ENCODE data around the gene CRACDL. TPM values are rescaled to one million over a fixed set of nuclear protein-coding genes. Genes with fewer than 3 reads are reported as not detected.

The CRACDL gene
- total and polyA plus RNA-seq, 4 experiments from 2014 or later = 0.25 to 1.3 (median 1.2) TPM

GRCh38 chr2:98806236-98806697, 129.8 kb downstream of the CRACDL start:
- Histone ChIP-seq H3K9me3 (ENCODE audit: control insufficient read depth in 1 of 2, low read length in 2 of 2) (no peaks in the 10 kb centered on the region), H3K27ac (ENCODE audit: low read depth, low read length) (no peak overlapping the region), H3K4me1 (ENCODE audit: insufficient read depth, low read length) (peaks cover 11% of the 10 kb centered on the region), H3K4me3 (ENCODE audit: low read length in 2 of 2) (no peak overlapping the region), H3K36me3 (ENCODE audit: insufficient read depth, low read length) (no peaks in the 10 kb centered on the region), H3K27me3 (ENCODE audit: insufficient read depth, low read length) (no peaks in the 10 kb centered on the region)
- POLR2A ChIA-PET (ENCODE audit: partially characterized antibody) = interaction anchor here (0.8 to 1.8 kb wide), 6 partner anchors 13 to 77 kb away, joined by 3 to 6 read pairs (median 4); no protein-coding TSS in a partner anchor
- Mint-ChIP-seq H3K9me3 (no peaks in the 10 kb centered on the region), H3K4me1 (peaks cover 8 to 14% (median 12%) of the 10 kb centered on the region in 4 donors), H3K27me3 (no peaks in the 10 kb centered on the region), H3K4me3 (no peak overlapping the region), H3K36me3 (no peaks in the 10 kb centered on the region), H3K27ac (no peak overlapping the region)
- no peak for DNase-seq
- intact Hi-C loops (cut with micrococcal nuclease) = loop anchor here (5.0 kb wide), 1 partner anchor 34 kb away; no protein-coding TSS in a partner anchor
- CTCF ChIA-PET (ENCODE audit: partially characterized antibody) = interaction anchor here (1.3 to 1.7 kb wide), 2 partner anchors 11 to 34 kb away, joined by 4 to 5 read pairs; no protein-coding TSS in a partner anchor

- Histone ChIP-seq H3K4me3 (ENCODE audit: low read length in 2 of 2) (no peak overlapping the region), H3K36me3 (ENCODE audit: insufficient read depth, low read length) (no peaks in the 10 kb centered on the region), H3K4me1 (ENCODE audit: insufficient read depth, low read length) (peaks cover 11% of the 10 kb centered on the region), H3K27ac (ENCODE audit: low read depth, low read length) (no peak overlapping the region), H3K9me3 (ENCODE audit: control insufficient read depth in 1 of 2, low read length in 2 of 2) (no peaks in the 10 kb centered on the region), H3K27me3 (ENCODE audit: insufficient read depth, low read length) (no peaks in the 10 kb centered on the region)
- Mint-ChIP-seq H3K27me3 (no peaks in the 10 kb centered on the region), H3K9me3 (no peaks in the 10 kb centered on the region), H3K27ac (peak overlapping the region in 1 of 7 donors; percentile 23), H3K4me1 (peaks cover 8 to 15% (median 13%) of the 10 kb centered on the region in 4 donors), H3K36me3 (no peaks in the 10 kb centered on the region), H3K4me3 (peak overlapping the region in 1 of 8 donors; percentile 59)
- ChIA-PET CTCF (ENCODE audit: partially characterized antibody) (no interaction called here), POLR2A (ENCODE audit: partially characterized antibody) (no interaction called here)
- intact Hi-C loops (cut with micrococcal nuclease) = loop anchor here (5.0 kb wide), 1 partner anchor 33 kb away; no protein-coding TSS in a partner anchor
- DNase-seq = no peak
Measured at GRCh38 chr2:98805412-98806171, 130.4 kb downstream of the CRACDL start.

GRCh38 chr2:98804736-98805135, 131.3 kb downstream of the CRACDL start:
- H3K4me3 ChIP-seq (ENCODE audit: low read length in 2 of 2) = no peak overlapping the region
- no peaks in the 10 kb centered on the region for H3K9me3 Mint-ChIP-seq
- no peaks in the 10 kb centered on the region for H3K9me3 ChIP-seq (ENCODE audit: control insufficient read depth in 1 of 2, low read length in 2 of 2)
- H3K4me1 ChIP-seq (ENCODE audit: insufficient read depth, low read length) = peaks cover 11% of the 10 kb centered on the region
- intact Hi-C loops (cut with micrococcal nuclease) = loop anchor here (5.0 kb wide), 1 partner anchor 32 kb away; no protein-coding TSS in a partner anchor
- CTCF ChIA-PET (ENCODE audit: partially characterized antibody) = interaction anchor here (1.4 kb wide), 1 partner anchor 17 kb away, joined by 3 read pairs; no protein-coding TSS in a partner anchor
- H3K36me3 ChIP-seq (ENCODE audit: insufficient read depth, low read length) = no peaks in the 10 kb centered on the region
- no peaks in the 10 kb centered on the region for H3K27me3 Mint-ChIP-seq
- no peaks in the 10 kb centered on the region for H3K27me3 ChIP-seq (ENCODE audit: insufficient read depth, low read length)
- no peak for DNase-seq
- POLR2A ChIA-PET (ENCODE audit: partially characterized antibody) = interaction anchor here (0.9 kb wide), 1 partner anchor 19 kb away, joined by 3 read pairs; no protein-coding TSS in a partner anchor
- H3K4me1 Mint-ChIP-seq = peaks cover 10 to 15% (median 13%) of the 10 kb centered on the region in 4 donors
- no peak overlapping the region for H3K27ac Mint-ChIP-seq
- H3K4me3 Mint-ChIP-seq = no peak overlapping the region
- no peak overlapping the region for H3K27ac ChIP-seq (ENCODE audit: low read depth, low read length)
- no peaks in the 10 kb centered on the region for H3K36me3 Mint-ChIP-seq

GRCh38 chr2:98804265-98804650, 131.8 kb downstream of the CRACDL start:
- no peaks in the 10 kb centered on the region for H3K27me3 Mint-ChIP-seq
- no peaks in the 10 kb centered on the region for H3K36me3 Mint-ChIP-seq
- ChIA-PET POLR2A (ENCODE audit: partially characterized antibody) (interaction anchor here (0.9 kb wide), 1 partner anchor 19 kb away, joined by 3 read pairs; no protein-coding TSS in a partner anchor), CTCF (ENCODE audit: partially characterized antibody) (interaction anchor here (0.7 to 1.4 kb wide), 2 partner anchors 17 to 28 kb away, joined by 3 read pairs; no protein-coding TSS in a partner anchor)
- no peak for DNase-seq
- H3K36me3 ChIP-seq (ENCODE audit: insufficient read depth, low read length) = no peaks in the 10 kb centered on the region
- intact Hi-C loops (cut with micrococcal nuclease) = no loop called here
- H3K4me1 Mint-ChIP-seq = peaks cover 10 to 19% (median 13%) of the 10 kb centered on the region in 4 donors
- H3K27ac ChIP-seq (ENCODE audit: low read depth, low read length) = no peak overlapping the region
- no peaks in the 10 kb centered on the region for H3K9me3 Mint-ChIP-seq
- H3K27ac Mint-ChIP-seq = no peak overlapping the region
- peaks cover 11% of the 10 kb centered on the region for H3K4me1 ChIP-seq (ENCODE audit: insufficient read depth, low read length)
- H3K9me3 ChIP-seq (ENCODE audit: control insufficient read depth in 1 of 2, low read length in 2 of 2) = no peaks in the 10 kb centered on the region
- no peak overlapping the region for H3K4me3 ChIP-seq (ENCODE audit: low read length in 2 of 2)
- H3K4me3 Mint-ChIP-seq = no peak overlapping the region
- H3K27me3 ChIP-seq (ENCODE audit: insufficient read depth, low read length) = no peaks in the 10 kb centered on the region

GRCh38 chr2:98803405-98804264, 132.4 kb downstream of the CRACDL start:
- no peaks in the 10 kb centered on the region for H3K9me3 Mint-ChIP-seq
- no peaks in the 10 kb centered on the region for H3K27me3 ChIP-seq (ENCODE audit: insufficient read depth, low read length)
- no peaks in the 10 kb centered on the region for H3K36me3 Mint-ChIP-seq
- peaks cover 10 to 19% (median 13%) of the 10 kb centered on the region in 4 donors for H3K4me1 Mint-ChIP-seq
- POLR2A ChIA-PET (ENCODE audit: partially characterized antibody) = interaction anchor here (0.9 kb wide), 1 partner anchor 20 kb away, joined by 3 read pairs; no protein-coding TSS in a partner anchor
- no peaks in the 10 kb centered on the region for H3K27me3 Mint-ChIP-seq
- H3K9me3 ChIP-seq (ENCODE audit: control insufficient read depth in 1 of 2, low read length in 2 of 2) = no peaks in the 10 kb centered on the region
- no peak for DNase-seq
- CTCF ChIA-PET (ENCODE audit: partially characterized antibody) = interaction anchor here (0.6 to 1.4 kb wide), 3 partner anchors 18 to 32 kb away, joined by 3 read pairs; no protein-coding TSS in a partner anchor
- no peak overlapping the region for H3K4me3 ChIP-seq (ENCODE audit: low read length in 2 of 2)
- intact Hi-C loops (cut with micrococcal nuclease) = no loop called here
- peaks cover 11% of the 10 kb centered on the region for H3K4me1 ChIP-seq (ENCODE audit: insufficient read depth, low read length)
- no peak overlapping the region for H3K27ac Mint-ChIP-seq
- H3K36me3 ChIP-seq (ENCODE audit: insufficient read depth, low read length) = no peaks in the 10 kb centered on the region
- no peak overlapping the region for H3K27ac ChIP-seq (ENCODE audit: low read depth, low read length)
- no peak overlapping the region for H3K4me3 Mint-ChIP-seq

- Mint-ChIP-seq H3K27me3 (no peaks in the 10 kb centered on the region), H3K4me1 (peaks cover 7 to 15% (median 11%) of the 10 kb centered on the region in 4 donors), H3K27ac (peak overlapping the region in 1 of 7 donors; percentile 19), H3K36me3 (no peaks in the 10 kb centered on the region), H3K4me3 (no peak overlapping the region), H3K9me3 (no peaks in the 10 kb centered on the region)
- no peak overlapping the region for H3K4me3 ChIP-seq (ENCODE audit: low read length in 2 of 2)
- no peaks in the 10 kb centered on the region for H3K36me3 ChIP-seq (ENCODE audit: insufficient read depth, low read length)
- CTCF ChIA-PET (ENCODE audit: partially characterized antibody) = no interaction called here
- no peak for DNase-seq
- no peaks in the 10 kb centered on the region for H3K27me3 ChIP-seq (ENCODE audit: insufficient read depth, low read length)
- H3K27ac ChIP-seq (ENCODE audit: low read depth, low read length) = no peak overlapping the region
- intact Hi-C loops (cut with micrococcal nuclease) = no loop called here
- POLR2A ChIA-PET (ENCODE audit: partially characterized antibody) = no interaction called here
- H3K9me3 ChIP-seq (ENCODE audit: control insufficient read depth in 1 of 2, low read length in 2 of 2) = no peaks in the 10 kb centered on the region
- H3K4me1 ChIP-seq (ENCODE audit: insufficient read depth, low read length) = peaks cover 6% of the 10 kb centered on the region
Measured at GRCh38 chr2:98802344-98802743, 133.7 kb downstream of the CRACDL start.

Data from CD4-positive, alpha-beta memory T cell (primary cell).